ENCODE data around the gene INTS1.

INTS1 gene

GRCh38 chr7:1433128-1433920 is 70.9 kb downstream of the INTS1 start:
- no peak for TF ChIP-seq GATA3 (IDR thresholded peaks at IDR 0.05; ENCODE audit: low read depth, low read length)
- no peak for TF ChIP-seq GATA2 (IDR thresholded peaks at IDR 0.05; ENCODE audit: low read depth, low read length)

- TF ChIP-seq GATA3 (IDR thresholded peaks at IDR 0.05; ENCODE audit: low read depth, low read length) (no peak), GATA2 (IDR thresholded peaks at IDR 0.05; ENCODE audit: low read depth, low read length) (no peak)
Measured at GRCh38 chr7:1432411-1433082, 71.6 kb downstream of the INTS1 start.

GRCh38 chr7:1431634-1432380 is 72.4 kb downstream of the INTS1 start:
- no peak for TF ChIP-seq GATA2 (IDR thresholded peaks at IDR 0.05; ENCODE audit: low read depth, low read length)
- TF ChIP-seq GATA3 (IDR thresholded peaks at IDR 0.05; ENCODE audit: low read depth, low read length), result no peak

DNA sequence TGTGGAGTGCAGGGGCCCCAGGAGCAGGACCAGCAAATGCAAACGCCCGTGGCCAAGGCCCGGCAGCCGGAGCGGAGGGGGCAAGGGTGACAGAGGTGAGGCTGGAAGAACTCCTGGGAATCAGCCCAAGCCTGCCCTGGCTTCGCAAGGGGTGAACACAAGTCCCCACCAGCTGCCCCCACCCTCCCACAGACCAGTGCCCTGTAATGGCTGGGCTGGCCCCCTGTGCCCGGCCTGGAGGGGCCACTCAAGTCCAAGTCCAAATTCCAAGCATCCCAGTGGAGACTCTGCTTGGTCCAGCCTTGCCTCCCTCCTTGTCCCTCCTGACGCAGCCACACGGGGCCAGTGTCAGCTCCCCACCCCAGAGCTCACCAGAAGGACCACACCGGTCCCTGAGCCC is 73.0 kb downstream of the INTS1 start:
- TF ChIP-seq GATA2 (IDR thresholded peaks at IDR 0.05; ENCODE audit: low read depth, low read length) (no peak), GATA3 (IDR thresholded peaks at IDR 0.05; ENCODE audit: low read depth, low read length) (no peak)

DNA sequence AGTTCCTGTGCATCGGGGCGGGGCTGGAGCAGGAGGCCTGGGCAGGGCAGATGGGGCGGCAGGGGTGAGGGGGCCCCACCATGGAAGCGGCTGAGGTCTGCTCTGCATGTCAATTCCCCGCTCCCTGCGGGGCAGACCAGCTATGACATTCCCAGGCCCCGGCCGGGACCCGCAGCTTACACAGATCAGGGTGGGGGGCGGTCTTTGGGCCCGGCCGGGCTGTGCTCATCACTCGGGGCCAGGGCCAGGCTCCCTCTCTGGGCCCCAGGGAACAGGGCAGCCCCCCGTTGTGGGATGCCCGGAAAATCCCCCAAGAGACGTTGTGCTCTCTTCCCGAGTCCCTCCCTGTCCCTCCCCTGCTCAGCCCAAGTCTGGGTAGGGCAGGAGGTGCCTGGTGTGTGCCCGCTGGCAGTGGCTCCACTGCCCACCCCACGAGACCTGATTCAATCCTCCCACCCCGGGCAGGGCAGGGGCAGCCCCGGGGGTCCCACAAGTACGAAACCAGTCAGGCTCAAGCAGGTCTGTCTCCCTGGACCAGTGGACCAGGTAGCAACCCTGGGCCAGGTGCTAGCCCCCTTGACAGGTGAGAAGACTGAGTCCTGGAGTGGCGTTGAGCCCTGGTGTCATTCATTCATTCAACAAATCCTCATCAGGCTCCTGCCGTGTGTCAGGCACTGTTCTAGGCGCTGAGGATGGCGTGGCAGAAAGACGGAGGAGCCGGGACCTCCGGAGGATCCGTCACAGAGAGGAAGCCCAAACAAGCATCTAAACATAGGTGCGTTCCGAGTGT is 73.9 kb downstream of the INTS1 start:
- no peak for TF ChIP-seq GATA3 (IDR thresholded peaks at IDR 0.05; ENCODE audit: low read depth, low read length)
- TF ChIP-seq GATA2 (IDR thresholded peaks at IDR 0.05; ENCODE audit: low read depth, low read length), result no peak

DNA sequence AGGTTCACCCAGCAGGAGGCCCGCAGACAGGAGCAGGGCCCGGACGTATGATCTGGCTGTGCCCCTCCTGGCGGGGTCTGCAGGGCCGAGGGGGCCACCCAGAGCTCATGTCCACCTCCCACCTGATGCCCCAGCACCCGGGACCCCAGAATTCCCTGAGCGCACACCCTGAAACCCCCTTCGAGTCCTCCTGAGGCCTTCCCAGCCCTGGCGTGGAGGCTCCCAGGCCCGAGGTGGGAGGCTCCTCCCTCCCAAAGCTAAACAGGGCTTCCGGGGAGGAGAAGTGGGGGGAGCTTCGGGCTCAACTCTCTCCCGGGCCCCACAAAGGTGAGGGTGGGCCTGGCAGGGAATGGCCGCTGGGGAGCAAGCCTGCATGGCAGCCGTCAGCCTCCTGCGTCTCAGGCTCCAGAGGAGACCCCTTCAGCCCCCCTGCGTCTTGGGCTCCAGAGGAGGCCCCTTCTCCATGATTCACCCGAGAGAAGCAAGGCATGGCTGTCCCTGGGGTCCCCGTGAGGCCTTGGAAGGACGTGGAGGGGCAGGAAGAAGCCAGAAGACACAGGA is 75.2 kb downstream of the INTS1 start:
- TF ChIP-seq GATA2 (IDR thresholded peaks at IDR 0.05; ENCODE audit: low read depth, low read length) (no peak), GATA3 (IDR thresholded peaks at IDR 0.05; ENCODE audit: low read depth, low read length) (no peak)

DNA sequence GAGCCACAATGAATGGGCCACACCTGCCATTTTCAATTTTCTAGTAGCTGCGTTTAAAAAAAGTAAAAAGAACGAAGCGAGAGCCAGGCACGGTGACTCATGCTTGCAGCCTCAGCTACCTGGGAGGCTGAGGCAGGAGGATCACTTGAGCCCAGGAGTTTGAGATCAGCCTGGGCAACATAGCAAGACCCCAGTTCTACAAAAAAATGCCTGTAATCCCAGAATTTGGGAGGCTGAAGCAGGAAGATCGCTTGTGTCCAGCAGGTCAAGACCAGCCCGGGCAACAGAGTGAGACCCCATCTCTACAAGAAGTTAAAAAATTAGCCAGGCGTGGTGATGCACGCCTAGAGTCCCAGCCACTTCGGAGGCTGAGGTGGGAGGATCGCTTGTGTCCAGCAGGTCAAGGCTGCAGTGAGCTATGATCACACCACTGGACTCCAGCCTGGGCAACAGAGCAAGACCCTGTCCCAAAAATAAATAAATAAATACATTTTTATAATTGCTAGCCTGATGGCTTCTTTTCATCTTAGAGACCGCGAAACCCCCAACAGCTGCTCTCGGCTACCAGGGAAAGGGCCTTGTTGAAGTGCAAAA is 77.0 kb downstream of the INTS1 start:
- TF ChIP-seq GATA3 (IDR thresholded peaks at IDR 0.05; ENCODE audit: low read depth, low read length), result no peak

GRCh38 chr7:1426474-1426873 is 77.7 kb downstream of the INTS1 start:
- TF ChIP-seq GATA3 (IDR thresholded peaks at IDR 0.05; ENCODE audit: low read depth, low read length), result no peak
- no peak for TF ChIP-seq GATA2 (IDR thresholded peaks at IDR 0.05; ENCODE audit: low read depth, low read length)

DNA sequence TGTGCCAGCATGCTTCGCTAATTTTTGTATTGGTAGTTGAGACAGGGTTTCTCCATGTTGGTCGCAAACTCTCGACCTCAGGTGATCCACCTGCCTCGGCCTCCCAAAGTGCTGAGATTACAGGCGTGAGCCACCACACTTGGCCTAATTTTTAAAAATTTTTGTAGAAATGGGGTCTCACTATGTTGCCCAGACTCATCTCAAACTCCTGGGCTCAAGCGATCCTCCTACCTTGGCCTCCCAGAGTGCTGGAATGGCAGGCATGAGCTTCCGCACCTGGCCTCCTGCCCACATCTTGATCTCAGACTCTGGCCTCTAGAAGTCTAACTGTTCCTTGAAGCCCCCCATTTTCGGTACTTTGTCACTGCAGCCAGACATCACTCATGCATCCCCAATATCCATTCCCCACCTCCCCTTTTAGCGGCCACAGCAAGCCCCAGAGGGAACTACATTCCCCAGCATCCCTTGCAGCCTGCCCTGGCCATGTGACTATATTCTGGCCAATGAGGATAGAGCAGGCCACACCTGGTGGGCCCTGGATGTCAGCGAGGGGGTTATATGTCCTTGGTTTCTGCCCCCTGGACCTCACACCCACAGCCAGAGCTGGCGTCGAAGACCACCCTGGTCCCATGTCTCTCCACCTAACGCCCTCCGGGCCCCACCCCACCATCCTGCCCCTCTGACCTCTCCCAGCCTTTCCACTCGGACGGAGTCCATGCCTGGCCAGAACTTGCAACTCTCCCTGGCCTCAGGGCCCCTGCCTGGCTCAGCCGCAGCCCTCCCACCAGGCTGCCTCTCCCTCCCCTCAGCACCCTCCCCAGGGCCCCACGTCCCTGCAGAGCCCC is 78.7 kb downstream of the INTS1 start:
- no peak for TF ChIP-seq GATA2 (IDR thresholded peaks at IDR 0.05; ENCODE audit: low read depth, low read length)
- TF ChIP-seq GATA3 (IDR thresholded peaks at IDR 0.05; ENCODE audit: low read depth, low read length), result no peak

DNA sequence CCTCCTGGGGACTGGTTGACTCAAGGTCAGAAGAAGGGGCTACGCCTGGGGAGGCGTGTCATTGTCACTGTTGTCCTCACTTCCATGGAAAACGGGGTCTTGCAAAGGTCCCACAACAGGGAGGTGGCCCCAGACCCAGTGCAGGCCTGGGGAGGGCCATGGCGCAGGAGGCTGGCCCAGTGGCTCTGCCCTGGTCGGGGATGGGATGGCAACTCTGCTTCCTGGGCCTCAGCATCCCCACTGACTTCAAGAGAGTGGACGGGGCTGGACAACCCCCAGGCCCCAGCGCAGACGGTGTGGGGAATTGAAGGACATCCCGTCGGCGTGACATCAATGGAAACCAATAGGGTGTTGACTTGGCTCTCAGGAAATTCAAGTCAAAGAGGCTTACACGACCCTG is 80.1 kb downstream of the INTS1 start:
- no peak for TF ChIP-seq GATA3 (IDR thresholded peaks at IDR 0.05; ENCODE audit: low read depth, low read length)
- TF ChIP-seq GATA2 (IDR thresholded peaks at IDR 0.05; ENCODE audit: low read depth, low read length), result no peak

DNA sequence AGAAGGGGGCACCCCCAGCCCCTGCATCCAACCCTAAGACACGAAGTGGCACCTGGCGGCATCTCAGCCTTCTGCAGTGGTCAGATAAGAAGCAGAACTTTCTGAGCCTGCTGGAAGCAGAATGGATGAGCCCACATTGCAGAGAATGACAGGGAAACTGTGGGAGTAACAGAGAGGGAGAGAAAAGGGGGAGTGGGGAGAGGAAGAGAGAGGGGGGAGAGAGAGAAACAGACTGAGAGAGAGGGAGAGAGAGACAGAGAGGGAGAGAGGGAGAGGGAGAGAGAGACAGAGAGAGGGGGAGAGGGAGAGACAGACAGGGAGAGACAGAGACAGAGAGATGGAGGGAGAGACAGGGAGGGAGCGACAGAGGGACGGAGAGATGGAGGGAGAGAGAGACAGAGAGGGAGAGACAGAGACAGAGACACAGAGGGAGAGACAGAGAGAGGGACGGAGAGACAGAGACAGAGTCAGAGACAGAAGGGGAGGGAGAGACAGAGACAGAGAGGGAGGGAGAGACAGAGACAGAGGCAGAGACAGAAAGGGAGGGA is 80.9 kb downstream of the INTS1 start:
- no peak for TF ChIP-seq GATA3 (IDR thresholded peaks at IDR 0.05; ENCODE audit: low read depth, low read length)
- no peak for TF ChIP-seq GATA2 (IDR thresholded peaks at IDR 0.05; ENCODE audit: low read depth, low read length)
